NB4 (cell line): ENCODE data around the gene CRIP1.
A peak's percentile ranks its signal among the peaks of the same experiment; 100 is the strongest.

Experiments used
- DNase-seq: peaks from one replicate; pipeline ENCODE4 v3.0.0; 2010; ENCODE audit warnings: low read depth
- H3K4me3 ChIP-seq: one replicate; pipeline ENCODE4 v1.5.1; 2011; ENCODE audit warnings: mild to moderate bottlenecking, low read depth, low read length, moderate library complexity
- MAX ChIP-seq: IDR thresholded peaks from 2 replicates; pipeline ENCODE4 v1.6.1; 2011; ENCODE audit warnings: low read depth, low read length
- MYC ChIP-seq: IDR thresholded peaks from 2 replicates; pipeline ENCODE4 v1.6.1; 2011; ENCODE audit warnings: low read depth, low read length
- POLR2A ChIP-seq: IDR thresholded peaks from 2 replicates; pipeline ENCODE4 v1.6.1; 2011; ENCODE audit warnings: mild to moderate bottlenecking; ENCODE audit not compliant: insufficient read length; ENCODE audit errors: extremely low read depth
- TF ChIP-seq, protein P1 (sequence below): IDR thresholded peaks from one replicate; pipeline ENCODE4 v1.5.1; 2012; ENCODE audit warnings: low read depth, low read length

CRIP1 gene

DNA sequence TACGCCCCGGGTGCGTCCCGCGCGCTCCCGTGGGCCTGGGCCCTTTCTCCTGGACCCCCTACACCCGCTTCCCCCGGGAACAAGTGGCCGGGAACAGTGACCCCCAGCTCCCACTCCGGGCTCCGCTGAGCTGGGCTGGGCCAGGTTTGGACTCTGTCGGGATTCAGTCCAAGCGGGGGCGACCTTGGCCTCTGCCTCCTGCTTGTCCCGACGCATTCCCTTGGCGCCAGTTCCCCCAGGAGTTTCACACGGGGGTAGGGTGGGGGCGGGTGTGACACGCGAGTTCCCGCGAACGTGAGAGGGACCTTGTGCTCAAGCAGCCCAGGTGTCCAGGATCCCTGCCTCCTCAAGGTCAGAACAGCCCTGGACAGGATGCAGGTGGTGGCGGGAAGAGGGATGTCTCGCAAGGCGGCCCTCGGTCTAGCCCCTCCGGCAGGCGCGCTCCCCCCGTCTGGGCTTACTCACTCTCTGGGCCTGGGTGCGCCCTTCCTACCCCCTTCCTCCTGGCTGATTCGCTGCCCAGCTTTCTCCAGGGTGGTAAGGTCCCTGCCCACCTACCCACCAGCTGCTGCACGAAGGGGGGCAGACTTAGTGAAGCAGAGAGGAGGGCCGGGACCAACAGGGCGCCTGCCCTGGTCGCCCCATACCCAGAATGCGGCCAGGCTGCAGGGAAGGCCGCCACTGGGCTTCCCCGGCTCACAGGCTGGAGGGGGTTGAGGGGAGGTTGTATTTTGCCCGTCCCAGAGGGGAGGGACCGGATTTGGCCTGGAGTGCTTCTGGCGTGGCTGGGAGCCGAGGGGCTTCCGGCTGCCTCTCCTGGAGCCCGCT, 11.2 kb upstream of the CRIP1 start:
- TF ChIP-seq, protein P1, sequence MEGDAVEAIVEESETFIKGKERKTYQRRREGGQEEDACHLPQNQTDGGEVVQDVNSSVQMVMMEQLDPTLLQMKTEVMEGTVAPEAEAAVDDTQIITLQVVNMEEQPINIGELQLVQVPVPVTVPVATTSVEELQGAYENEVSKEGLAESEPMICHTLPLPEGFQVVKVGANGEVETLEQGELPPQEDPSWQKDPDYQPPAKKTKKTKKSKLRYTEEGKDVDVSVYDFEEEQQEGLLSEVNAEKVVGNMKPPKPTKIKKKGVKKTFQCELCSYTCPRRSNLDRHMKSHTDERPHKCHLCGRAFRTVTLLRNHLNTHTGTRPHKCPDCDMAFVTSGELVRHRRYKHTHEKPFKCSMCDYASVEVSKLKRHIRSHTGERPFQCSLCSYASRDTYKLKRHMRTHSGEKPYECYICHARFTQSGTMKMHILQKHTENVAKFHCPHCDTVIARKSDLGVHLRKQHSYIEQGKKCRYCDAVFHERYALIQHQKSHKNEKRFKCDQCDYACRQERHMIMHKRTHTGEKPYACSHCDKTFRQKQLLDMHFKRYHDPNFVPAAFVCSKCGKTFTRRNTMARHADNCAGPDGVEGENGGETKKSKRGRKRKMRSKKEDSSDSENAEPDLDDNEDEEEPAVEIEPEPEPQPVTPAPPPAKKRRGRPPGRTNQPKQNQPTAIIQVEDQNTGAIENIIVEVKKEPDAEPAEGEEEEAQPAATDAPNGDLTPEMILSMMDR: no peak
- TF ChIP-seq MAX (no peak), MYC (no peak), POLR2A (no peak)
- H3K4me3 ChIP-seq: no peak overlapping the region
- DNase-seq: no peak

DNA sequence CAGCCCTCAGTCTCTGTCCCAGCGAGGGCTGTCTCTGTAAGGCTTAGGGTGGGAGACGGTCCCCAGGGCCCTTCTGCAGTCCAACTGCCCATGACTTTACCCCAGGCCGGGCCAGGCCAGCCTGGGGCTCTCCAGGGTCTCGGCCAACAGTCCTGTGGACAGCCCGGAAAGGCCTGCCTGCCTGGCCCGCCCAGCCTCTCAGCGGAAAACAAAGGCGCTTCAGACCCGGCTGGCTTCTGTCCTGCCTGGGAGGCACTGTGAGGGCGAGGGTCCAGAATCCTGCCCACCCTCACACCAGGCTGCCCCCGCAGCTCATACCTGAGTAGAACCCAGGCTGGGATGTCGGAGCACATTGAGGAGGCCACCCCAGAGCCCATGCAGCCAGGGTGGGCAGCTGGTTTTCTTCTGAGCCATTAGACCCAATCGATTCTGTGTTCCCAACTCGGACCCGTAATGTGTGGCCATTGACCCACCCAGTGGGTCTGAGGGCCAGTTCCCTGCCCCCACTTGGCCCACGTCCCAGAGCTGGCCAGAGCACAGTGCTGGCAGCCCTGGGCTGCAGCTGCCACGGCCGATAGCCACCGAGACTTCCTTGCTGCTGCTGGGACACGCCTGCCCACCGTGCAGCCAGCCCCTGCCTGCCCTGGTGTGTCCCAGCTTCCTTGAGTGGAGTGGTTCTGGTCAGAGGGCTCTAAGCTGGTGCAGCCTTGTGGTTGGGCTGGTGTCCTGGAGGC, 10.4 kb upstream of the CRIP1 start:
- H3K4me3 ChIP-seq: no peak overlapping the region
- DNase-seq: no peak
- TF ChIP-seq, protein P1: no peak
- TF ChIP-seq MAX (no peak), MYC (no peak), POLR2A (no peak)

- TF ChIP-seq POLR2A (no peak), MAX (no peak), MYC (no peak)
- TF ChIP-seq, protein P1: no peak
- no peak for DNase-seq
- no peak overlapping the region for H3K4me3 ChIP-seq
These were observed 9.6 kb upstream of the CRIP1 start for GRCh38 chr14:105476831-105477659.

- TF ChIP-seq, protein P1: no peak
- no peak for TF ChIP-seq MYC
- peak; percentile 24 for DNase-seq
- no peak overlapping the region for H3K4me3 ChIP-seq
These were observed 8.9 kb upstream of the CRIP1 start for GRCh38 chr14:105477660-105478397.

DNA sequence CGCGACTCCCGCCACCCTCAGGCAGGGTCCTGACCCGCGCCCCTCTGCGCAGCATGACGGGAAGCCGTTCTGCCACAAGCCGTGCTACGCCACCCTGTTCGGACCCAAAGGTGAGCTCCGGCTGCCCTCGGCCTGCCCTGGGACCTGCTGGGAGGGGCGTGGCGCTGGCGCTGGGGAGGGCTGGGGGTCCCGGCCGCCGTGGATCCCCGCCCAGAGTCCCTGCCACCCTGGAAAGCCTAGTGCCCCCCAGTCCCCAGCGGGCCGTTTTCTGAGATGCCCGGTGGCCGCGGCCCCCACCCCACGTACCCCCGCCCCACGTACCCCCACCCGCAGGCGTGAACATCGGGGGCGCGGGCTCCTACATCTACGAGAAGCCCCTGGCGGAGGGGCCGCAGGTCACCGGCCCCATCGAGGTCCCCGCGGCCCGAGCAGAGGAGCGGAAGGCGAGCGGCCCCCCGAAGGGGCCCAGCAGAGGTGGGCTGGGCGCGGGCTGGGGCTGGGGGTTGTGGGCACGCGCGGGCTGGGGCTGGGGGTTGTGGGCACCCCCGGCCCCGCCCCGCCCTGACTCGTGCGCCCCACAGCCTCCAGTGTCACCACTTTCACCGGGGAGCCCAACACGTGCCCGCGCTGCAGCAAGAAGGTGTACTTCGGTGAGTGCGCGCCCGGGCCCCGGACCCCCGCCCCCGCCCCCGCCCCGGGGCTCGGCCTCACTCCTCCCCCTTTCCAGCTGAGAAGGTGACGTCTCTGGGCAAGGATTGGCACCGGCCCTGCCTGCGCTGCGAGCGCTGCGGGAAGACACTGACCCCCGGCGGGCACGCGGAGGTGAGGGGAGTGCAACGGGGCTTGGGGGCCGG, 8.1 kb upstream of the CRIP1 start:
- H3K4me3 ChIP-seq: no peak overlapping the region
- DNase-seq: no peak
- TF ChIP-seq, protein P1: no peak
- no peak for TF ChIP-seq POLR2A
- TF ChIP-seq MYC: no peak
- no peak for TF ChIP-seq MAX
